NCI-H2029 (cell line): ENCODE measurements around the gene PRDM16.

Experiments used
- DNase-seq: peaks from one replicate; lab custom pipeline; 2025; lab: John Stamatoyannopoulos, UW

Gene PRDM16

DNA sequence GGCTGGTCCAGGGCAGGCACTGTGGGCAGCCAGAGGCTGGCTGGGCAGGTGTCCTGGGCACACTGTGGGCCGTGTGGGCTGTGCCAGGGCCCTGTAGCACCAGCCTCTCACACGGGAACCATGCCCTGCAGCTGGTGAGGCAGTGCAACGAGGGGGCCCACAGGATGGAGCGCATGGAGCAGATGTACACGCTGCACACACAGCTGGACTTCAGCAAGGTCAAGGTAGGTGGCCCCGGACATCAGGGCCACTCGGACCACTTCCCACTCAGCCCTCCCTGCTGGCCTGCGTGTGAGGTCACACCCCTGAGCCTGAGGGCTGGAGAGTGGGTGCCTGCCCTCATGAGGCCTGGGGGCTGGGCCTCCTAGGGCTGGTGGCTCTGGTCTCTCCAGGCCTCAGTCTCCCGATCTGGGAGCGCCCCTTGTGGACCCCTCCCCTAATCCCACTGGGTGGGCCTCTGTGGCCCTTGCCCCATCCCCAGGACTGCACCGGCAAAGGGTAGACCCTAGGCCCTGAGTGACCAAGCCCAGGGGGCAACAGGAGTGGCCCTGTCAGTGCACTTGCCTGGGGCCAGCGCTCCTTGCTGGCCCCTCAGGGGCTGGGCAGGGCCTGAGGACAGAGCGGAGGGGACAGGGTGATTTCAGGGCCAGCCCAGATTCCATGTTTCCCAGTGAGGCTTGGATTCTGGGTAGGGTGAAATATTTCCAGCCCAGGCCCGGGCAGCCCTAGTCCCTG is 407.0 kb downstream of the PRDM16 start:
- no peak for DNase-seq

DNA sequence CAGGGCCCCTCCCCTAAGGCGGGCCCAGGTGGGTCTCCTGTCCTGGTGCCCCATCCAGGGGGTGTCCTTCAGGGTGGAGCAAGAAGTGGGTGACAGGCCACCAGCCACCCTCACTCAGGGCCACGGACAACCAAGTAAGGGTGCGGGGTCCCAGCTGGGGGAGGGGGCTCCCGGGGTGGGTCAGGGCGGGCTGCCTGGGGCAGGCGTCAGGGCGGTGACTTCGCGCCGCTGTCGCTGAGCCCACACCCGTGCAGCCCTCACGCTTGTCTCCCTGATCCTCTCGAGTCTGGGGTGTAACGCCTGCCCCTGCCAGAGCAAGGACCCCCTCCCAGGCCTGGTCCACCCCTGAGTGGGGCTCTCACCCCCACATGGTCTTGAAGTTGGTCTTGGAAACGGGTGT is 407.7 kb downstream of the PRDM16 start:
- no peak for DNase-seq

DNA sequence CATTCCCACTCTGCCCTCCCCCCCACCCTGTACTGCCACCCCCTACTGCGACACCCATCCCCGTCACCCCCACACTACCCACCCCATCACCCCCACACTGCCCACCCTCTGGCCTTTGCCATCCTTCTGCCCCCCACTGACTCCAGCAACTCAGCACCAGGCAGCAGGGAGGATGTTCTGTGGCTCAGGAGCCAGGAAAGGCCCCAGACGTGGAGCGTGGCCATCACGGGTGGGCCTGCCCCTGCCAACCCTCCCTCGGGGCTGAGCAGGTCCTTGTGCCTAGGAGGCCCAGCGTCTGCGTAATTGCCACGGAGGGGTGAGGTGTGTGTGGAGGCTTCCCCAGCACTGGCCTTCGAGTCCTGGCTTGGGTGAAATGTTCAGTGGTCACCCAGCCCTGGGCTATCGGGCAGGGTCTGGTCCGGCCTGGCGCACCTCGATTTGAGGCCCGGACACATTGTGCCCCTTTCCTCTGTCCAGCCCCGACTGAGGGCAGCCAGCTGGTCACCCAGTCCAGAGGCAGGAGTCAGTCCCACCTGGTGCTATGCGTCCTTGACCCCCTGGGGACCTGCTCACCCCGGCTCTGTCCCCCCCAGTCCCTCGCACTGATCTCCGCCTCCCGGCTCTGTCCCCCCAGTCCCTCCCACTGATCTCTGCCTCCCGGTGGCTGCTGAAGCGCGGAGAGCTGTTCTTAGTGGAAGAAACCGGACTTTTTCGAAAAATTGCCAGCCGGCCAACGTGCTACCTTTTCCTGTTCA is 408.4 kb downstream of the PRDM16 start:
- no peak for DNase-seq

DNA sequence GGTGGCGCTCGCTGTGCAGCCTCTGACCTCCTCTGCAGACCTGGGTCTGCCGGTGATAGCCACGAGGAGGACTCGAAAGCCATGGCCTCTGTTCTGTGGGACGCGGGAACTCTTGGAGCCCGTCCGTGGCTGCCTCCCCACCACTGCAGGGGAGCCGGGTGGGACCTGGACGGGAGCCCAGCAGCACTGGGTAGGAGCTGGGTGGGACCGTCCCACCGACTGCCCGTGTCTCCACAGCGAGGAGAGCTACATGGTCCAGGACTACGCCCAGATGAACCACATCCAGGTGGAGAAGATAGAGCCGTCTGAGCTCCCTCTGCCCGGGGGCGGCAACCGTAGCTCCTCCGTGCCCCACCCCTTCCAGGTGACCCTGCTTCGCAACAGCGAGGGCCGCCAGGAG is 409.2 kb downstream of the PRDM16 start:
- no peak for DNase-seq

DNA sequence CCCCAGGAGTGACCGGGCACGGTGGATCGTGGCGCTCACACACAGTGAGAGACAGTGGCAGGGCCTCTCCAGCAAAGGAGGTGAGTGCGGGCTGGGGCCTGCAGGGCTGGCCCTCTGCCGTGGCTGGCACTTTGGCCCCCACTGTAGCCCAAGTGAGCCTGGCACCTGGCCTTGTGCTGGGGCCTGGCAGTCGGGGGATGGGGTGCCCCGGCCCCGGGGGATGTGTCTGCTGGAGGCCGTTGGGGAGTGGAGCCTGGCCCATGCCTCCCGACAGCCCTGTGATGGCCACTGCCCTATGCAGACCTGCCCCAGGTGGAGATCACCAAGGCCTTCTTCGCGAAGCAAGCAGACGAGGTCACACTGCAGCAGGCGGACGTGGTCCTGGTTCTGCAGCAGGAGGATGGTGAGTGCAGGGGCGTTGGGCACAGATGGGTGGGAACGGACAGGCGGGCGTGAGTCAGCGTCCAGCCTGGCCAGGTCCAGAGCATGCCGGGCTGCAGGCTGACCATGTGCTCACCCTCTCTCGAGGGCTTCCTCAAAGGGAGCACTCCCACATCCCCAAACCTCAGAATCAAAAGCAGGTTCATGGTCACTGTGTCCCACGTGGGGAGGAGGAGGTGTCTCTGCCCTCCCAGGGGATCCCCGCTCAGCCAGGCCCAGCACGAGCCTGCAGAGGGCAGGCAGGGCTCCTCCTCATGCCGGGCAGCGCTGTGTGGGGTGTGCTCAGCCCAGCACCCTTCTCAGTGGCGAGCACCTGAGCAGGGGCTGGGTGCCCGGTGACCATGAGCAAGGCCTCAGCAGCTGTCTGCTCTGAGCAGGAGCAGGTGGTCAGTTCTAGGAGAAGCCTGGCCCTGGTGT is 410.7 kb downstream of the PRDM16 start:
- no peak for DNase-seq

DNA sequence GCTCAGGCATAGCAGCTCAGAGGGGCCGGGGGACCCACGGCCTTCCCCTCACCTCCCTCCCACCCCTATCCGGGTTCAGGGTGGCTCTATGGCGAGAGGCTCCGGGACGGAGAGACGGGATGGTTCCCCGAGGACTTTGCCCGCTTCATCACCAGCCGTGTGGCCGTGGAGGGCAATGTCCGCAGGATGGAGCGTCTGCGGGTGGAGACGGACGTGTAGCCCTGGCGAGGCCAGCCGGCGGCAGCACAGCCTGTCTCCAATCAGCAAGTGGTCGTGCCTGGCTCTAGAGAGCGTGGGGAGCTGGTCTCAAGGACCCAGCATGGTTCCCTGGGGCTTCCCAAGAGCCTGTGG is 411.3 kb downstream of the PRDM16 start:
- no peak for DNase-seq

DNA sequence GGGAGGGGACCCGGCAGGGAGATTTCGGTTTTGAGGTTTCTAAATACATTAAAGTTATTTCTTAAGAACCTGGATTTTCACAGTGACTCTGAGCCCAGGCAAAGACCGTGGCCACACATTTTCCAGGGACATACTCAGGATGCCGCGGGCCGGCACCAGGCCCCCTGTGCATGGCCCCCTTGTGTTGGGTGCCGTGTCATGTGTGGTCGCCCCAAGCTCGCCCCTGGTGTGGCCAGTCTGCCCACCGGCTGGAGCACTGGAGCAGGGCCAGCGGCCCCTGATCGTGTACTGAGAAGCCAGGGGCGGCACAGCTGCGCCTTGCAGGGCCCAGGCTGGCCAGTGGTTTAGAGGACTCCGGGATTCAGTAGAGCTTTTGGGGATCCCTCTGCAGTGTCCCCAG is 412.0 kb downstream of the PRDM16 start:
- no peak for DNase-seq

DNA sequence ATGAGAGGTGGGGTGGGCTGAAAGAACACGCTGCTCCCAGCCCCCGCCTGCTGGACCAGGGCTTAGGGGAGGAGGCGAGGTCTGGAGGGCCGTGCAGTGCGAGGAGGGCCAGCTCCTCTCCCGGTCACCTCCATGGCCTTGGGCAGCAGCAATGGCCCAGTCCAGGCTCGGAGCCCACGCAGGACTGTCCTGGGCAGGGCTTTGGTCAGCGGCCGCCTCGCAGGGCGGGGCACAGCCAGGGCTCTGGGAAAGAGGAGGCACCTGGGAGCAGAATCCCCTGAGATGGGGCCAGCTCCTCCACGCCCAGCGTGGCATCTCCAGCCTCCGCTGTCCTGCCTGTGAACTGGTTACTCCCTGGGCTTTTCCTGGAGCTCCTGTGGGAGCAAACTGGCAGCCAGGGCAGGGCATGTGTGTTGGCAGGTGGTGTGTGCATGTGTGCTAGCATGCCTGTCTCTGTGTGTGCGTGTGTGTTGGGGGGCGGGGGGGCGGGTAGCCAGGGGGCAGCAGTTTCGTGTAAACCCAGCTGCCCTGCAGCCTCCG is 412.9 kb downstream of the PRDM16 start:
- no peak for DNase-seq

DNA sequence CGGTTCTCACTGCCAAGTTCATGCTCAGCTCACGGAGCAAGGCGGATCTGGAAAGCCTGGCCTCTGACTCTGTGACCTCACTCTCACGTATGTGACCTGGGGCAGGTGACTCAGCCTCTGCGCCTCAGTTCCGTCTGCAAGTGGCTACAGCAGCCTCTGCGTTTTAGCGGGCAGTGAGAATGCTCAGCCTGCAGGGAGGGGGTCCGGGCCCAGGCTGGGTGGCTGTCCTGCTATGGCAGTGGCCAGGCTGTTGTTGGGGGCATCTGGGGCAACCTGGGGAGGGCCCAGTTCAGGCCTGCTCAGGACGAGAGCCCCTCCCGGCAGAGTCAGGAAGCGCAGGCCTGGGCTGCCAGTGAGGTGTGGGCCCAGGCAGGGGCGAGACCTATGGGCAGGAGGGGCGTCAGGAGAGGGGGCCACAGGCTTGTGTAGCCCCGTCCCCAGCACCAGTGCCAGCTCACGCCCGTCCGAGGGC is 413.4 kb downstream of the PRDM16 start:
- DNase-seq, result no peak

DNA sequence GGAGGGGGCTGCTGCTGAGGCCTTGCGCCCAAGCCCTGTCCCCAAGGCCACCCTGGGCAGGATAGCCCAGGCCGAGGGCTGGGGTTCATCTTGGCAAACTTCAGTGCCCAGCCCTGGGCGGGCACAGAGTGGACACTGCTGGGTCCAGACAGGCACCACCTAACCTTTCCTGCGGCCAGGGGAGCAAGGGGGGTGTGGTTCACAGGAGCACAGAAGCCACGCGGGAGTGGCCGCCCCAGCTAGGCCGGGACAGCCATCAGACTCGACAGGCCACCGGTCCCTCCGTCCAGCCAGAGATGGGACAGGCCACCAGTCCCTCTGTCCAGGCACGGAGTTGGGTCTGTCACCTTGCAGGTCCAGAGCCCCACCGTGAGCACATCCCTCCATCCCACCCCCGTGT is 414.4 kb downstream of the PRDM16 start:
- no peak for DNase-seq

DNA sequence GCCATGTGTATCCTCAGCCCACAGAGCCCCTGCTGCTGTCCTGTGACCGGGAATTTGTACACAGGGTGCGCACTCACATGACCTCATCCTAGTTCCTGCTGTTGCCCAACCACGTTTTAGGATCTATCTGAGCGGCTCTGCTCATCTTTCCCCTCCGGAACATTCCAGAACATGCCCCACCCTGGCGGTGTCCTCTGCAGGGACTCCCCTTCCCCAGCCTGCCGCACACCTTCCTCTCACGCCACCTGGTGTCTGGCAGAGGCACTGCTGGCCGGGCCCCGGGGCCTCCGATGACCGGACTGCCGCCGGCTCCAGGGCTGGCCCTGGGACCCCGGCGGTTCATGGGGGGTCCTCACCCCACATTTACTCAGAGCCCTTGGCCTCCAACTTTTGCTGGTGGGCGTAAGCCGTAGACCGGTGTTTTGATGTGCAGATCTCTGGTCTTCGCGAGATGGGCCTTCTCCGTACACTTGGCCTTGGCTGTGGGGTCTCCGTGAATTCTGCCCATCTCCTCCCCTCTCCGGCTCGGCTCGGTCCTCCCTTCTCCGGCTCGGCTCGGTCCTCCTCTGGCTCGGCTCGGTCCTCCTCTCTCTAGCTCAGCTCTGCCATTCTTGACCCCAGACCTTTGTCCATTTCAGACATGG is 414.9 kb downstream of the PRDM16 start:
- no peak for DNase-seq

DNA sequence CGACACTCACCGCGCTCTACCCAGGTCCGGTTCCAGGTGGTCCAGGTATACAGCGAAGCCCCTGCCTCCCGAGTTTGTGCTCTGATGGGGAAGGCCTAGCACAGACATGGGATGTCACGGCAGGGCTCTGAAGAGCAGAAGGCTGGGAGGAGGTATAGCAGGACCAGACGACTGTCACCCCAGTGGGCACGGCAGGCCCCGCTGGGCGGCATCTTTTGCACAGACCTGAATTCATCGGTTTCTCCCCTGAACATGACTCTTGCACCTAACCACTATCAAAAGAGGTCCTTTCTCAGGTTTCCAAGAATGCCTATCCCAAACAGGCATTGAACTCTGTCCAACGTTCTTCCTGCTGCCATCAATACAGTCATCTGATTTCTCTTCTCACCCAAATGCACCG is 416.0 kb downstream of the PRDM16 start:
- DNase-seq, result no peak
